Stimulated activated CD8-positive, alpha-beta memory T cell treated with anti-CD3 and anti-CD28 coated beads, Interleukin-2, amount 100 ng/mL, for 48 hours (primary cell): ENCODE data around the gene DGKI.

Source experiments
- DNase-seq, 2 donors: peaks; one replicate each; pipeline ENCODE4 v3.0.0-alpha.2; 2020; ENCODE audit warnings: low read depth in 2 of 2

The DGKI gene

DNA sequence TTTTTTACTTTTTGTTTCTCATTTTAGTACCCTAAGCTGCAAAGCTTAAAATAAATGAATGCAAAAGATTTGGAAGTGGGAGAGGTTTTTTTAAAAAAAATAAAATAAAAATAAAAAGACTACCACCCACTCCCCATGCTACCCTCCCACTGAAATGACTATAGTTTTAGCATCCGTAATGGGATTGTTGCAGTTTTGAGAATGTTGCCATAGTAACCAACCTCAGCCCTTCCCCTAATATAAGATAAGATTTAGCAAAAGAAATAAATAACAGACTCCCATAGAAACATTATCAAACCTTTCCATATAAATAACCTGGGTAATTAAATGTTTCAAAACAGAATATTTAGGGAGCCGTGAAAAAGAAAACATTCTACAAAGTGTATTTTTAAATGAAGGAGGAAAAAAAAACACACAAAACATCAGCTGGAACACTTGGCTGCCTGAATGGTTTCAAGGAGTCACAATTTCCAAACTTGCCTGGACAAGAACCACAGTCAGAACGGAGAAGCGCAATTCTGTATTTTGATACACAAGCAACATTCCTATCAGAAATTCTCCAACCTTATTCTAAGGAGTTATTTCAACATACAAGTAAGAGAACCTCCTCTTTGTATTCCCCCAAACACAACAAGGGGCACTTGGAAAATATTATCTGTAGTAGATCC, 57.4 kb downstream of the DGKI start:
- DNase-seq, result no peak

DNA sequence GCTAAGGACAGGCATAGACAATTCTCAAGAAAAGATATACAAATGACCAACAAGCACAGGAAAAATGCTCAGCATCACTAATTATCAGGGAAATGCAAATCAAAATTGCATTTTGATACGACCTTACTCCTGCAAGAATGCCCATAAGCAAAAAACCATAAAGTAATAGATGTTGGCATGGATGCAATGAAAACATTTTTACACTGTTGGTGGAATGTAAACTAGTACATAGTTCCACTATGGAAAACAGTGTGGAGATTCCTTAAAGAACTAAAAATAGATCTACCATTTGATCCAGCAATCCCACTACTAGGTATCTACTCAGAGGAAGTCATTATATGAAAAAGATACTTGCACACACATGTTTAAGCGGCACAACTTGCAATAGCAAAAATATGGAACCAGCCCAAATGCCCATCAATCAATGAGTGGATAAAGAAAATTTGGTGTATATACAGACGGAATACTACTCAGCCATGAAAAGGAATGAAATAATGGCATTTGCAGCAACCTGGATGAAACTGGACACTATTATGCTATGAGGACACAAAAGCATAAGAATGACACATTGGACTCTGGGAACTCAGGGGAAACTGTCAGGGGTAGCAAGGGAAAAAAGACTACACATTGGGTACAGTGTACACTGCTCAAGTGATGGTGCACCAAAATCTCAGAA, 59.3 kb downstream of the DGKI start:
- DNase-seq, result no peak

DNA sequence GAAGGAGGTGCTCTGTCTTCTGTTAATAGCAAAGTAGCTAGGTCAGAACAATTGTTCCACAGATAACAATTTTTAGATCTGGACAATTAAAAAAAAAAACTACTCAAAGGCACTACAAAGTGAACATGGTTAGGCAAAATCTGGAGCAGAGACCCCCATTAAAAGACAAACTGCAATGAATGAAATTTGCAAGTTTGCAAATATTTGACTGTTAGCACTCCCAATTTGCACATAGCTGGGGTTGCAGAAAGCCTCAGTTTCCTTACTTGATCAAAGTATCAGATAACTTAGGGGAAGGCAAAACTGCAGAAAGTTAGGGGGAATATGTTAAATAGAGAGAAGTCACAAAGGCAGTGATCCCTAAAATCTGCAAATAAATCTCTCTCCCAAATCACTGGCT, 68.3 kb downstream of the DGKI start:
- no peak for DNase-seq

DNA sequence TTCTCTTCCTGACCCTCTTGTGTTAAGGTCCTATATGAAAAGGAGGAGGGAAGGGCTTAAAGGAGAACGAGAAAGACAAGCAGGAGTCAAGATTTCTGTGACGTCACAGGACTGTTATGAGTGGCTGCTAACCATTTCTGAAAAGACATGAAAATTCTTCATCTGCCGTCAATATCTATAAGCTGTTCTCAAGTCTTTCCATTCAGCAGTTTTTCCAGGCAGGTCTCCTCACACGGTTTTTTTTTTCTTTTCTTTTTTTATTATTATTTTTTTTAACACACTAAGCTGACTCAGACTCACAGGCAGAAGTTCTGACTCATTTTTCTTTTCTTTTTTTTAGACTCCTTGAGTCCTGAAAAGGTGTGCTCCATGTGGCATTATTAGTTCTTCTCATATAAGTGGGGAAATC, 72.0 kb downstream of the DGKI start:
- no peak for DNase-seq

DNA sequence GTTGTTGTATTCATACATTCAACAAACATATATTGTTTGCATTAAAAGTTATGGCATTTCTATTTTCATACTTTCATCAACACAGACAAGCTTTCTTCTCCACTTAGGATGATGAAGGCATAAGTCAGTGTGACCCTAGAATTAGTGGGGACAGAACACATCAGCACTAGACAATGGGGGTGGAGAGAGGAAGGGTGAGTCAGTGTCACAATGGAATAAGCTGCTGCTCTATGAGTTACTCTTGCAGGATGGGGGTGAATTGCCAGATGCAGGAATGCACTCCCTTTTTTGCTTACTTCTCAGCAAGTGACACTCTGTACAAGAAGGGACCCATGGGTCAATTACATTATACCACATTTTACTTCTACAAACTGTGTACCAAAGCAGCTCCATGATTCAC, 74.0 kb downstream of the DGKI start:
- no peak for DNase-seq

DNA sequence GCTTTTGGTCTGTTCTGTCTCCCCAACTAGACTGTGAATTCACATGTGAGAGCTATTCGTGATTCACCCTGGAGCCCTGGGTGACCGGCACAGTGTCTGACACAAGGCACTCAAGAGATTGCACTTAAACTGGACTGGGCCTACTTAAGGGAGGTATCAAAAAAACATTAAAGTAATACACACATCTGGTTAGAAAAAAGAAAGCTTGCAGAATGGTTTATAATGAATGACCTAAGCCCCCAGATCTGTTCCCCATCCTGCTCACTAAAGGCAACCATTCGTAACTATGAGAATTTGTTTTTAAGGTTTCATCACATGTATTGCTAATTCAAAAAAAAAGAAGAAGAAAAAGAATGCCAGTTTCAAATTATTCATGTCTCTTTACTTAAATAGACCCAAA, 74.5 kb downstream of the DGKI start:
- DNase-seq, result no peak

DNA sequence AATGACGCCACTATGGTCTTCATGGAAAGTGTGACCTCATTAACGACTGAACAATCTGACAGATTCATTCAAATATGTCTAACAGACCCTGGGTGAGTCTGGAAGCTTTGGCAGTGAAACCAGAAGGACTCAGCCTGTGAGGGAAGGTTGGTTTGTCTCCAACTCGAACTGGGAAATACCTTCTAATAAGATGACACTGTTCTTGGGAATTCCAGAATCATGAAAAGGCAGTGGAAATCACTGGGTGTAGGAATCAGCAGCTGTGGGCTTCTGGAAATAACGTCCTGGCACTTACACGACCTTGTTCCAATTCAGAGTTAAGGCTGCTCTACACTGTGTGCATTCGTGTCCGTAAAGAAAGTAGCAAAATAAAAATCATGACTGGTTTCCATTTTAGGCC, 75.1 kb downstream of the DGKI start:
- no peak for DNase-seq

DNA sequence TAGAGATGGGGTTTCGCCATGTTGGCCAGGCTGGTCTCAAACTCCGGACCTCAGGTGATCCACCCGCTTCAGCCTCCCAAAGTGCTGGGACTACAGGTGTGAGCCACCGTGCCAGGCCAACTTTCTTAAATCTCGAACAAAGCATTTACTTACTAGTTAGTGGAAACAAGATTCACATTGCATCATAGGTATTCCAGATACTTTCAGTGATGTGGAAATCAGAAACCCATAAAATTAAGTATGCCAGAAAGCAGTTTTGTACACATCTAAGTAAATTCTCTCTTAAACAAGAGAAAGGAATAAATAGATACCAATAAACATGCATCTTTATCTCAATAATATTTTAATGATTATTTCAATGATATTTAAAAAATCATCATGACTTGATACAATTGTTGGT, 75.5 kb downstream of the DGKI start:
- DNase-seq, result no peak

DNA sequence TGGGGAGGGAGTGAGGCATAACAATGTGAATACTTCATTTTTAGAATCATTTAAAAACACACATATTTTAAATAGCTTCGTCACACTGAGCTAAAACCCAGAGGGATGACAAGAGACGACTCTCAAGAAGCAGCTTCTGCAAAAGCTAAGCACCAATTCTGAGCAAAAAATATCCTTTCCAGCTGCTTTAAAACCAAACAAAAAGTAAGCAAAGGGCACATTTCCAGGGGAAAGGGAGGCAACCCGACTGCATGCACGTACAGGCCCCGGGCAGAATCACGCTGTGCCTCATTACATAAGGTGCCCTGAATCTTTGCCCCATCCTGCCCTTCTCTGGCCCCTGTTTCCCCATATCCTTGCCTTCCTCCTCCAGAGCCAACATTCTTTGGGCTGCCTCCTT, 78.4 kb downstream of the DGKI start:
- DNase-seq, result no peak

DNA sequence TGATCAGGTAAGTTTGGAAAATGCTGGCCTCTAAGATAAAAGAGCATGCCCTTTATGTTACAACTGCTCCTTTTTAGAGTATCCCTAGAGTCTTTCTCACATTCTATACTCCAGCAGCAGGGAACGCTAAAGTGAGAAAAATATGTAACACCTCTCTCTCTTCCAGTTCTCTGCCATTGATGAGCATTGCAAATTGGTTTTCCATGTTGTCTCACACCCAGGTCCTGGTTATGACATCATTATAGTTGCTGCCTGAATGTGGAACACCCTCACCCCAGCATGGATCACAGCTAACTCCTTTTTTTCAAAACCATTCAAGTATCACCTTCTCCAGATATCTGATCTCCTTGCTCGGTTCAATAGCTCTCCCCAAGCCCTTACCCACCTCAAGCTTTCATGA, 84.4 kb downstream of the DGKI start:
- no peak for DNase-seq

DNA sequence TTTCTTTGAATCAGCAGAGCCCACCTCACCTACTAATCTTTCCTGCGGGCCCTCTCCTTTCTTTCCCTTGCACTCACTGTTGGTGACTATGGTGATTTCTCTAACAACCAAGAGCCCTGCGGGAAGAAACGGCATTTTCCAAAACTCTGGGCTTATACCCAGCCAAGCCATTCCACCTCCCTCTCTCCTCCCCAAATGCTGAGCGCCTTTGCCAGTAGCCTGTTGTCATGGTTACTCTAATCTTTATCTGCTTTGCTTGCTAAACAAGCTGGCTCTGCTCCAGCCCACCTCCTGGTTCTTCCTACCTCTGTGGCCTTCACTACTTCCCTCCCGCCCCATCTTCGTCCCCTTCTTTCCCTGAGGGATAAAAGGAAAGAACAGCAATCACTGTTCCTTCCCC, 86.7 kb downstream of the DGKI start:
- DNase-seq, result no peak

DNA sequence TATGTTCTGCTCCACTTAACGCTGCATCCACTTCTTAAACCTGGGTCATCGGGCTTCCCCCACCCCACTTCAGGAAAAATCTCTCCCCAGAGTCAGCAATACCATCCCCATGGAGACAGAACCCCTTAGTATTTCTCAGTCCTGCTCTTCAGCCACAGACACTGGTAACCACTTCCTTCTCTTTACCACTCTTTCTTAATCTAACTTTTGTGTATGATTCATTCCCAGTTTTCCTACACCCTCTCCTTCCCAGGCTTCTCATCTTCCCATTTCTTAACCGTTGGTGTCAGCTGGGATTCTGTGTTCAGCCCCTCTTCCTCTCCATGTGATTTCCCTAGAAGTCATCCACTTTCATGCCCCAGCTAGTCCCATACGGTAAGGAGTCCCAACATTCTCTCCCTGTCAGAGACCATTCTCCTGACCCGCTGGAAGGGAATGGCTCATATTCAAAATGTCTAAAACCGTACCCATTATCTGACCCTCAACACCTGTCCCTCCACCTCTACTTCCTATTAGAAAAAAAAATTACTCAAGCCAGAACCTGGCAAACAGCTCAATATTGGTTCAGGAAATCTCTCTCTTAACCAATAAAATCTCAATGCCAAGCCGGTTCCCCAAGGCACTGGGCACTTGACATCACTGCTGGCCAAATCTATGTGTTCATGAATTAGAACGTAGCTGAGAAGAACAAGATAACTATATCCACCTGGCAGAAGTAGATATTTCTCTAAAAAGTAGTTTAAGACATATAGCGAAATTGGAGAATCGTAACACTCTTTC, 89.4 kb downstream of the DGKI start:
- no peak for DNase-seq

DNA sequence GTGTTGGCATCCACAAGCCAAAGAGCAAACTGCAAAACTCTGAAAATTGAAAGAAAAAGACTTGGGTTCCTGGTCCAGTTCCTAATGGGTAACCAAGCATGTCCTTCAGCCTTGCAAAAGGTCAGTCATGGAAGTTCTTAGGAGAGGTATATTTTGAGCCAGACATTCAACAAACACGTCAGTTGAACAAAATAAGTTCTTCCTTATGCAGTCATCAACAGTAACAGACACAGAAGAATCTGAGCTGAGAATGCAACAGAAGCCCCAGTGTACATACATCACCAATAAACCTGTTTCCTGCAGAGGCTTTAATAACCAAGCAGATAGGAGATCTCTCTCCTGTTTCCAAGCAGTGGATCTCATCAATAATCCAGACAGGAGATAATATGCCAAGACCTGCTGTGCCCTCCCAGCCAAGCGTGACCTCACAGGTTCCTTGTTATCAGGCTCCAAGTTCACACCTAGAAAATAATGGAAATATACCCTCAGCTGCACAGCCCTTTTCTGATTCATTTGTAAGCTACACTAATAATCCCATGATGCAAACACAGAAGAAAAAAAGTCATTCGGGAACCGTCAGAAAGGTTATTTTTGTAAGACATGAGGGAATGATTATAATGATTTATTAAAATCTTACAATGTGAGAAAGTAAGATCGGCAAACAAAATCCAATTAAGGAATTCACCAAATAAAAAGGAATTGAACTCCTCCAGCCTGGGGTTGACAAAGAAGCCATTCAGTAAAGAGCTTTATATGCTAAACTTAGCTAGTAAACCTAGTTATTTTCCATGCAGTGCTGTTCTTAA, 90.7 kb downstream of the DGKI start:
- no peak for DNase-seq

DNA sequence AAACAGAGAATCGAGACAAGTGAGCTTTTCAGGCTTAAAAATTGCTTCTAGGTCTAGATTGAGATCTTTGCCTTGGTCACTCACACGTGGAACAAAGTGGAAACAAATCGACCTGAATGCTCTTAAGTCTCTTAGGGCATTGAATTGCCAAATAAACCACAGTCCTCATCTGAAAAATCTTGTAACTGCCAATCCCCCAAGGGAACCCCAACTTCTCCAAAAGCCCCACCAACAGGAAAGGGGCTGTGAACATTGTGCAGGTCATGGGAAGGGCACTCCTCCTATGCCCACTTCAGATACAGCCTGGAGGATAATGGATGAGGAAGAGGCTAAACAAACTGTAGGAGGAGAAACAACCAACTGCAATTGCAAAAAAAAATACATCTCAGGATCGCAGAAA, 91.3 kb downstream of the DGKI start:
- DNase-seq, result no peak

DNA sequence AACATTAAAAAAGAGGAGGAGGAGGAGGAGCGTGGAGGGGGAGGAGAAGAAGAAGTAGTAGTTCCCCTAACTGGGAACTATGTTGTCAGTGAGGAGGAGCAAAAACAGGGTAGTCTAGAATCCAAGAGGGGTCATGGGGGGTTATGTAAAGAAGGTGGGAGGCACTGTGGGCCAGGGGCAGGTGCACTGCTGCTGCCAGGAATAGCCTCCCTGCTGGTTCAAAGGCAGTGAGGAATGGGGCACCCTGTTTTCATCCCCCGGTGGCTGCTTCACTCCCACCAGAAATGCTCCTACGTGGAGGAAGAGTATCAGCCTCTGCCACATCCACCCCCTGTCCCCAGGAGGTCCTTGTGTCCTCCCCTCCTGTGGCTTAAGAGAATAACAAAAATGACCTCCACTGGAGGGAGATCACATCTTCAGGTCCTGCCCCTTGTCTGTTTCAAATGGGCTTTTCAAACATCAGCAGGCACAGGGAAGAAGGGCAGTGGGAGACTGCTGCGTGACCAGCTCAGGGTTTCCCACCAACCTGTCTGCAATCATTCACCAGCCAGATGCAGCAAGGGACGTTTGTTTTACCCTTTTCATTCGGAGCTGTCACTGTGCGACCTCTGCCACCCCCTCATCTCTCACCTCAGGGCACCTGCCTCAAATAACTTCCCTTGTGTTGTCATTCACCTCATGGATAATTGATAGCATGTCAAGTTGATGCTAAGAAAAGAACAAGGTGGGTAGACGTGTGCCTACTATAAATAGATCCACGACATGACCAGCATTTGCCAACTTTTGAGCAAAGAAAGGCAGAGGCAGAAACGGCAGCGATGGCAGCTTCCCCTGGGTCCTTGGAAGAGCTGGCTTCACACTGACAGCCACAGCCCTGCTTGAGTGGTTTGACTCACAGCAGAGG, 92.6 kb downstream of the DGKI start:
- DNase-seq, result no peak

DNA sequence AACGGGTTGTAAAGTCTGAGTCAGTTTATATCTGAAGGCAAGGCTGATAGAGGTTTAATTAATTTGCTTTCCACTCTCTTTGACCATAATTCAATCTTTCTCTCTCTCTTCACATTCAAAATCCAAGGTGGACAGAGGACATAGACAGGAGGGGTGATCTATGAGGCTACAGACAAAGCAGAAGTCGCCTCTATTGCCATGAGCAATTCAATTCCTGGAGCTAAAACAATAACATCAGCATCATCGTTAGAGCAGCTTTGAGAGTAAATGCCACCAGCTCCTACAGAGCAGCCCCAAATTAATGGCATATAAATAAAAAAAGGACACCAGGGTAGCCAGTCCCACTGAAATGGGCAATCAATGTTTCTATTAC, 93.2 kb downstream of the DGKI start:
- DNase-seq, result no peak

DNA sequence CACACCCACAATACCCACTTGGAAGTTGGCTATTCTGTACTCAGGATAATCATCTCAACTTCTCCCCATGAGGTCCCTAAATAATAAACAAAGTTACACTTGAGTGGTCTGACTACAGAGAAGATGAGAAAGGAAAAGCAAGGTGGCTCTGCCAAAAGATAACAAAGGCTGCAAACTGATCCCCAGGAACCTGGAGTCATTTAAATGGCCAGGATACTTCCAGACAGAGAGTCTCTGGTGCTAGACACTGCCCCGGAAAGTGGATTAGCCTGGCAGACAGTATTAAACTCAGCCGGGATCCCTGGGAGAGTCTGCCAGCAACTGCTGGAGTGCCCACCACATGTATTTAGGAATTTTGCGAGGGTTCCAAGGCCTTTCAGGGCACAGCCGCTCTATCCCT, 93.7 kb downstream of the DGKI start:
- DNase-seq, result no peak

DNA sequence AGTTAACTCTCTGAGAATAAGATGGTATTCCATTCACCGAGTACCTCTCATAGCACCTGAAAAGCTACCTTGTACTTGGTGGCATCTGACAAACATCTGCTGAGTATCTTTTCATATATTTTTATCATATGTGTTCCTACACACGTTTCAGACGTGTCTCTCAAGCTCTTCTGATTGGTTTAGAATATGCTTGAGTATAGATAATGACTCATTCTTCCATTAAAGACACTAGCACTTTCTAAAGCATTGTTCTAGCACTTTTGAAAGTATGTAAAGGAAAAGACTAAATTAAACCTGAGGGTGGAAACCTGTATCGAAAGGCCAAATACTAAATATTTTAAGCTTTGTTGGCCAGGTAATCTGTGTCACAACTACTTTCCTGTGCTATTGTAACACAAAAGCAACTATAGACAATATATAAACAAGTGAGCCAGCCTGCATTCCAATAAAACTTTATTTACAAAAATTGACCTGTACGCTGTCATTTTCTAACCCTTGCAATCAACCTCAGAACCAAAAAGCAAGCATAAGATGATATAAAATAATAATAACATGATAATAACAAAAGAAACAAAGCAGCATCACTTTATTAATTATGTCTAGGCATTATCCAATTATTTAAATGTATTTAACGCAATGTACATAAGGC, 95.3 kb downstream of the DGKI start:
- no peak for DNase-seq

DNA sequence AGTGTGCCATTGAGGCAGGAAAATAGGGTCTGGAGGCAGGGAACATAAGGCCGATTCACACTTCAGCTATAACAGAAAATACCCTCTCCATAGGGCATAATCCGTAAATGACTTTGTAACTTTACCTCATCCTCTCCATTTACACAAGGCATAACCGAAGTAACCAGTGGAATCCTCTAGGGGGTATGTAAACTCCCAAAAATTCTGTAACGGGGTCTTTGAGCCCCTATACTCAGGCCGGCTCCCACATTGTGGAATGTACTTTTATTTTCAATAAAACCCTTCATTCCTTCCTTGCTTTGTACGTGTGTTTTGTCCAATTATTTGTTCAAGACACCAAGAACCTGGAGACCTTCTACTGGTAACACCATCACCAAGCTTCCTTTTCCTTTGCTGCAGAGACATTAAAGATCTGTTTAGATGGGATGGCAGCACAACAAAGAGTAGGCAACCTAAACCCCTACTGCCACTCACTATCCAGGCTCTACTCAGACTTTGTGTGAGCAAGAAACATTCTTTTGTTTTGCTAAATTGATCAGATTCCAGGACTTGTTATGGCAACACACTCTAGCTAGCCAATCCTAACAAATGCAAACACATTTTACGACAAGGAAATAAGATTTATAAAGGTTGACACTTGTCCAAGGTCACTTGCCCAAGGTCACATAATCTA, 99.3 kb downstream of the DGKI start:
- no peak for DNase-seq

DNA sequence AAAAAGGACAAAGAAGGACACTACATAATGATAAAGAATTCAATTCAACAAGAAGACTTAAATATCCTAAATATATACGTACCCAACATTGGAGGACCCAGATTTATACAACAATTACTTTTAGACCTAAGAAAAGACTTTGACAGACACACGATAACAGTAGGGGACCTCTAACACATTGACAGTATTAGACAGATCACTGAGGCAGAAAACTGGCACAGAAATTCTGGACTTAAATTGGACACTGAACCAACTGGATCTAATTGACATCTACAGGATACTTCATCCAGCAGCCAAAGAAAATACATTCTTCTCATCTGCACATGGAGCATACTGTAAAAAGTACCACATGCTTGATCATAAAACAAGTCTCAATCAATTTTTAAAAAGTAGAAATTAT, 103.8 kb downstream of the DGKI start:
- DNase-seq, result no peak
